8988T (cell line): ENCODE measurements around the gene PDXDC1.
"Not testable (repeated sequence)": the region's sequence is repeated elsewhere in the genome, so short reads cannot be mapped to it uniquely, and the experiment has no call there.

Source experiments
- DNase-seq: peaks from one replicate; pipeline ENCODE4 v3.0.0; 2011

The PDXDC1 gene

DNA sequence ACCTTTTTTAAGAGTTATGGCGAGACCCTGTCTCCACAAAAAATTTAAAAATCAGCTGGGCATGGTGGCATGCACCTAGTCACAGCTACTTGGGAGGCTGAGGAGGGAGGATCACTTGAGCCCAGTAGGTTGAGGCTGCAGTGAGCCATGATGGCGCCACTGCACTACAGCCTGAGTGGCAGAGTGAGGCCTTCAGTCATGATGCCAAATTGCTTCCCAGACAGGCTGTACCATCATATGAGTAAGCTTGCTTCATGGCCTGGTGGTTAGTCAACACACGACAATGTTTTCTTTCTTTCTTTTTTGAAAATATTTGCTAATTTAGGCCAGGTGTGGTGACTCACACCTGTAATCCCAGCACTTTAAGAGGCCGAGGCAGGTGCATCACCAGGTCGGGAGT lies 68.5 kb downstream of the PDXDC1 start:
- DNase-seq, result no peak

DNA sequence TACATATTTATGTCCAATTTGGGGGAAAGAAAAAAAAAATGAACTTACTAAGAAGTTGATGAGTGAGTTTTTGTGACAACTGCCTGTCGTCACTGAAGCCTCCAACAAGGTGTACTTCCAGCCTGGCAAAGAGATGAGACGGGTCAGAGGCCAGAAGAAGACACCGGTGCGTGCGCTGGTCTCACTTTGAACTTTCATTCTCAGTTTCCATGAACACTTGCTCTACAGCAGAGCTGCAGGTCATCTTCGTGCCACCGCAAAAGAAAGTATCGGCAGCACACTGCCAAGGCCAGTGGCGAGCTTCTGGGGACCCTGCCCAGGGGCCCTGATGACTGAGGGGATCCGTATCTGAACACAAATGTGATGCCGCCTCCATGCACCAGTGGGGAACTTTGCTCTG lies 69.5 kb downstream of the PDXDC1 start:
- no peak for DNase-seq

DNA sequence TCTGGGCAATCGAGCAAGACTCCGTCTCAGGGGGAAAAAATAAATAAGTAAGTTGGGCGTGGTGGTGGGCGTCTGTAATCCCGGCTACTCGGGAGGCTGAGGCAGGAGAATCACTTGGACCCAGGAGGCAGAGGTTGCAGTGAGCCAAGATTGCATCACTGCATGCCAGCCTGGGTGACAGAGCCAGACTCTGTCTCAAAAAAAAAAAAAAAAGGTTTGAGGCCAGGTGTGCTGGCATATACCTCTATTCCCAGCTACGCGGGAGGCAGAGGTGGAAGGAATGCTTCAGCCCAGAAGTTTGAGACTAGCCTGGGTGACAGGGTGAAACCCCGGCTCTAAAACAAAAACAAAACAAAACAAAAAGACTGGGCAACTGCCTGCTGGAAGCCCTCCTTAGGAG lies 70.4 kb downstream of the PDXDC1 start:
- not testable (repeated sequence) for DNase-seq

DNA sequence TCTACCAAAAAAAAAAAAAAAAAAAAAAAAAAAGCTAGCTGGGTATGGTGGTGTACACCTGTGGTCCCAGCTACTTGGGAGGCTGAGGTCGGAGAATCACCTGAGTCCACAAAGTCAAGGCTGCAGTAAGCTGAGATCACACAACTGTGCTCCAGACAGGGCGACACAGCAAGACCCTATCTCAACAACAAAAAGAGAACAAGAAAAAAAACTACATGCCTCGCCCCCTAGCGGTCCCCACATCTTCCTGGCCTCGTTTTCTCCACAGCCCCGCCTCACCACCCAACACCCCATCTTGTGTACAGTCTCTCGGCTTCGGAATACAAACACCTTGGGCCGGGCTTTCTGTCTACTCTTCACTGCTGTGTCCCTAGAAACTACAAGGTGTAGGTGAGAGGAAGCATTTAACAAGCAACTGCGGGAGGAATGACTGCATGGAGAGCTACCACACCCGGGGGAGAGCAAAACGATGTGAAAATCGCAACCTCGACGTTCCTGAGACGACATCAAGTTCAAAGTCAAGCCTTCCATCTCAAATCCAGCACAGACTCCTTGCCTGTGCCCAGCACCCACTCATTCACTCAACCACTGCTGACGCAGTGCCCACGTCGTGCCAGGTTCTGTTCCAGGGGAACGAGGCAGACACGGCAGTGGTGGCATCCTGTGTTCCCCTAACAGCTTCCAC lies 72.0 kb downstream of the PDXDC1 start:
- no peak for DNase-seq

DNA sequence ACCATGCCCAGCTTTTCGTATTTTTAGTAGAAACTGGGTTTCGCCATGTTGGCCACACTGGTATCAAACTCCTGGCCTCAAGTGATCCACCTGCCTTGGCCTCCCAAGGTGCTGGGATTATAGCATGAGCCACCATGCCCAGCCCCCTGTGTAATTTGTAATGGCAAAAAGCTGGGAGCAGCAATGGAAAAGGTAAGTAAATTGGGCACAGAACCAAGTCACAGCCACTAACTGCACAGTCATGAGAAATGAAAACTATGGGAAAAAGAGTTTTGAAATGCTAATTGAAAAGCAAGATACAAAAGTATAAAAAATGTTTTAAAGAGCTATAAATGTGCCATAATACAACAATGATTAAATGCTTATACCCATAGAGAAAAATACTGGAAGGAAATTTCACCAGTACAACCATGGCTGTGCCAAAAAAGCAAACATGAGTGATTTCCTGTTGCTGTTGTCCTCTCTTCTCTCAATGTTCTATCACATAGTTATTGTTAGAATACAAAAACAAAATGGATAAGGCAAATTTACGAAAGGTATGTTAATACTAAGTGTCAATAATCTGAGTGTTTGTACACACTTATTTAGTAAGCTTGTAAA lies 74.9 kb downstream of the PDXDC1 start:
- DNase-seq, result no peak

DNA sequence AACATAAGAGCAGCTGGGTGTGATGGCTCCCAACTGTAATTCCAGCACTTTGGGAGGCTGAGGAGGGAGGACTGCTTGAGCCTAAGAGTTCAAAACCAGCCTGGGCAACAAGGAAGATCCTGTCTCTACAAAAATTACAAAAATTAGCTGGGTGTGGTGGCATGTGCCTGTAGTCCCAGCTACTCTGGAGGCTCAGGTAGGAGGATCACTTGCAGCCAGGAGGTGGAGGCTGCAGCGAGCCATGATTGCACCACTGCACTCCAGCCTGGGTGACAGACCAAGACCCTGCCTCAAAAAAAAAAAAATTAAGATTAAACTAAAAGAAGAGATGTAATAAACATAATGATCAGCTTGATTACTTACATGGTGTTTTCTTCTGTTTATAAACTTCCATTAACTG lies 75.6 kb downstream of the PDXDC1 start:
- DNase-seq, result not testable (repeated sequence)

DNA sequence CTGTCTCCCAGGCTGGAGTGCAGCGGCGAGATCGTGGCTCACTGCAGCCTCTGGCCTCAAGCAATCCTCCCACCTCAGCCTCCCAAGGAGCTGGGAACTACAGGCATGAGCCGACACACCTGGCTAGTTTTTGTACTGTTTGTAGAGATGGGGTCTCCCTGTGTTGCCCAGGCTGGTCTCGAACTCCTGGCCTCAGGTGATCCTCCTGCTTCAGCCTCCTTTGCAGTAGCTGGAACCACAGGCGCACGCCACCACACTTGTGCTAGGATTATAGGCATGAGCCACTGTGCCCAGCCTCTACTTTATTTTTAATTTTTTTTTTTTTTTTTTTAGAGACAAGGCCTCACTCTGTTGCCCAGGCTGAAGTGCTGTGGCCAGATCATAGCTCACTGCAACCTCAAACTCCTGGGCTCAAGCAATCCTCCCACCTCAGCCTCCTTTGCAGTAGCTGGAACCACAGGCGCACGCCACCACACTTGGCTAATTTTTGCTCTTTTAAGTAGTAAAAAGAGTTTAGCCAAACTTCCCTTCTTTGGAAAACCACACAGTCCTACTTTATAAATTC lies 76.6 kb downstream of the PDXDC1 start:
- no peak for DNase-seq

DNA sequence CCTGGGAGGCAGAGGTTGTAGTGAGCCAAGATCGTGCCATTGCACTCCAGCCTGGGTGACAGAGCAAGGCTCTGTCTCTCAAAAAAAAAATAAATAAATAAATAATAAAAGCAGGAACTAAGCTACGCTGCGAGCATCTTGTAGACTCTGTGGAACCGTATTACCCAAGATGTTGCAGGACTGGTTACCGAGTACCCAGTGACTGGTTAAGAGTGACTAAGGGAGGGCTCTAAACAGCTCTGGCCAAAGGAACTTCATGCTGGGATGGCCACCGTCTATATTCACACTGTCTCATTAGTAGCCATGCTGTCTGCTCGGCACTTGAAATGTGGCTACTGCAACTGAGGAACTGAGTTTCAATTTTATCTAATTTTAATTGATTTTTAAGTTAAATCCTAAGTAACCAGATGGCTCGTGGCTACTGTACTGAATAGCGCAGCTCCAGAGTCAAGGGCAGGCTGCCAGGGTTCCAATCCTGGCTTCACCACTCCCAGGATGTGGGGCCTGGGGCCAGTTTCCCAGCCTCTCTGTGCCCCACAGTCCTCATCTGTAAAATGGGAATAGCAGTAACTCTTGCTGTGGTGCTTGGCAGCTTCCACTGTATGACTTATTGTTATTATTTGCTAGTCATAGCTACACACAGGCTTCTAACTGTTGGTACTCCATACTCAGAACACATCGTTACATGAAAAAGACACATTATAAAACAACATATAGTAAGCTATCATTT lies 78.1 kb downstream of the PDXDC1 start:
- DNase-seq, result no peak

DNA sequence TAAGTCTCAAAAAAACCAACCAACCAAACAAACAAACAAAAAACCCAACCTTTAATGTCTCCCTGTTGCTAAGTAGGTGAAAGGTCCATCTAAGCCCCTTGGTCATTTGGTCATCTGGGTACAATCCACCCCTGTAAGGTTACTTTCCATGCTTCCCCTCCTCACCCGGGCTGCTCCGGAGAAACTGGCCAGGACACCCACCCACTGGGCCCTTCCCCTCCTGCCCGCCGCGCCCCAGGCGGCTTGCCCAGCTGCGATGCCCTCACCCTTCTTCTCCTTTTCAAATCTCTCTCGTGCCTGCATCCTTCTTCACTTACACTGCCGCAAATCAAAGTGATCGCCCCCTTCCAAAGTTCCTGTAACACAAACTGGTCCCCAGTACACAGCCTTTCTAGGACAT lies 79.1 kb downstream of the PDXDC1 start:
- no peak for DNase-seq

DNA sequence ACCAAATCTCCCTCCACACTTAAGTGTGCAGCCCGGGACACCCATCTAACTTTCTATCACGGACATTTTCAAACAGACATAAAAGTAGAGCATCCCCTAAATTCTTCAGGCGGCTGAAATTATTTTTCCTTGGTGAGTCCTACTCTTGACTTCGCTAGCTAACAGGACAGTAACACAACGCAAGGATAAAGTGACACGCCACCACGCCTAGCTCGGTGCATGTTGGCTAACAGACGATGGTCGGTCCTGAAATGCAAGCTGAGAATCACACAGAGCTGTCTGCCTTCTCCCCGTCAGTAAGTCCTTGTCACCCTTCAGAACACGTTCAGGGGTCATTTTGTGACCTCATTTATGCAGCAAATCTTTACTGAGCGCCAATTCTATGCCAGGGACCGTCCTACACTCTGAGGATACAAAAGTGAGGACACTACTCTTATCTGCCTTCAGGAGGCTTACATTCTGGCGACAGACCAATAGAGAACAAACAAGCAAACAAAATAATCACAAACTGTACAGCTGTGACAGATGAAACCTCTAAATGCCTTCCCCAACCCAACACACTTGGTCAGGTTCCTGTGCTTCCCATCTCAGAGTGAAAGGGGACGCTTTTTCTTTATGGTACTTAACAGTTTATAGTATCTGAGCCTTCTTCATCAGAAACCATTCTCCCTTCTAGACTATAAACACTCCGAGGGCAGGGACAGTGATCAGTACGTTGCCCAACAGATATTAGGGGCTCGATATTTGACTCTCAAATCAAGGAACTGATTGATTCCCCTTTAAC lies 79.7 kb downstream of the PDXDC1 start:
- DNase-seq, result no peak

DNA sequence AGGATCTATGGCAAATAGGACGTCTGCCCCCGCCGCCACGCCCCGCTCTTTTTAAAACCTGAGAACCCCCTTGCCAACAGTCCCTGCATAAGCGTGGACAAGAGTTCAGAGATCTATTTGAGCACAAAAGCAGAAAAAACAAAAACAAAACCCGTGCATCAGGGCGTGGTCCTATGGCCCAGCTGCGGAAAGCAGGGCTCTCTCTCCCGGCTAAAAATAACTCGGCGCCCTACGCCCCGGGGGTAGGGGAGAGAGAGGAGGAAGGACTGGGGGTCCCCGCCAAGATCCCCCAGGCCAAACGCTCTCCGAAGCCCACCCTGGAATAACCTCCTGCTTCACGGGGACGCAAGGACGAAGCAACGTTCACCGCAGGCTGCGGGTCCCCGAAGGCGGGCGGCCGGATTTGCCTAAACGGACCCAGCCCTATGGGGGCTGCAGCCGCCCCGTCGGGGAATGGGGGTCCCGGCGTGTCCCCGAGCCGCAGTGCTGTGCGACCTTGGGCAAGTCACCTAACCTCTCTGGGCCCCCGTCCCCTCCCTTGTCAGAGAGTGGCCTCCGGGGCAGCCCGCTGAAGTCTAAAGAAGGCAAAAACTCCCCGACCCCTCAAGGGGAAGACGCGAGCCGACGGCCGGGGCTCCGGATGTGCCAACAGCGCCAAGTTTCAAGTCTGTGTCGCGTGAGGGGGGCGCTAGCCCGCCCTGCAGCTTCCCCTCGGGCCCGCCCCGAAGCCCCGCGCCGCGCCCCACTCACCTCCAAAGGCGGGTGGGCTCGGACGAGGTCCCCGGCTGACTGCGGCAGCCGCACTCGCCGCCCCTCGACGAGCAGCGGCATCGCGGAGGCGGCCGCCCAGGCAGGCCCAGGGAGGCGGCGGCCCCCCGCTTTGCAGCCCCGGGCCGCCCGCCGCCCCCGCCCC lies 80.6 kb downstream of the PDXDC1 start:
- DNase-seq, result peak; percentile 28

DNA sequence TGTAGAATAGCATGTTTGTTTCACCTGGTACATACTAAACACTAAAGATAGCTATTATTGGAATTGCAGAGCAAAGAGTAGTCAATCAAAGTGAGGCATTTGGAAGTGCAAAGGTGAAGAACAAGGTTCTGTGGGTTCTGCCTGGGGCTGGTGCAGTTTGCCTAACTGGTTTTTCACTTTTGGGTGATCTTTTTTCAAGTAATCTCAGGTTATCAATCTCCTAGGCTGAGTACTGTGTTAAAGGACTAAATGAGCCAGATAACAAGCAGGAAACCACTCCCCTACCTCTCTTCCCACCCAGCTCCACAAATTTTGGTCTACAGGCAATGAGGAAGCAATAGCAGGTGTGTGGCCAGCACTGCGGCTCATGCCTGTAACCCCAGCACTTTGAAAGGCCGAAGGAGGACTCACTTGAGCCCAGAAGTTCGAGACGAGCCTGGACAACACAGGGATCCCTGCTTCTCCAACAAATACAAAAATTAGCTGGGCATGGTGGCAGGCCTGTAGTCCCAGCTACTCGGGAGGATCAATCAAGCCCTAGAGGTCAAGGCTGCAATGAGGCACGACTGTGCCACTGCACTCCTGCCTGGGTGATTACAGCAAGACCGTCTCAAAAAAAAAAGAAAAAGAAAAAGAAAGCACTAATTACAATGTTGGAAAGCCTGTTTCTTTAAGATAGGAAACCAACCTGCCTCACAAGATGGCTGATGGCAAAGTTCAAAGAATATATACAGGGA lies 83.0 kb downstream of the PDXDC1 start:
- no peak for DNase-seq

DNA sequence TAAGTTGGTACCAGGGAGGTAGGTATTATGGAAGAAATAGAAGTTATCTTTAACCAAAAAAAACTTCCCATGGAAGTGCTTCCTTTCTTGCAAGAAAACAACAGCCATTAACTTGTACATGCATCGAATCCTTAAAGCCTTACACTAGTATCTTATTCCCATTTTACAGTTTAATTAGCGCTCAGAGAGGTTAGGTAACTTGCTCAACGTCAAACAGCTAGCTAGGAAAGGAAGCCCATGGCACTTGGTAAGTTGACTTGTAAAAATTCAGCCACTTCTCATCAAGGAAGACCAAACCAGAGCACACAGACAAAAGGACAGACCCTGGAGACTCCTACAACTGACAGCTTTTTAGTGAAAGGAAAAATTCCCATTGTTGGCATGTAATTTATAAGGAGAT lies 84.5 kb downstream of the PDXDC1 start:
- no peak for DNase-seq

DNA sequence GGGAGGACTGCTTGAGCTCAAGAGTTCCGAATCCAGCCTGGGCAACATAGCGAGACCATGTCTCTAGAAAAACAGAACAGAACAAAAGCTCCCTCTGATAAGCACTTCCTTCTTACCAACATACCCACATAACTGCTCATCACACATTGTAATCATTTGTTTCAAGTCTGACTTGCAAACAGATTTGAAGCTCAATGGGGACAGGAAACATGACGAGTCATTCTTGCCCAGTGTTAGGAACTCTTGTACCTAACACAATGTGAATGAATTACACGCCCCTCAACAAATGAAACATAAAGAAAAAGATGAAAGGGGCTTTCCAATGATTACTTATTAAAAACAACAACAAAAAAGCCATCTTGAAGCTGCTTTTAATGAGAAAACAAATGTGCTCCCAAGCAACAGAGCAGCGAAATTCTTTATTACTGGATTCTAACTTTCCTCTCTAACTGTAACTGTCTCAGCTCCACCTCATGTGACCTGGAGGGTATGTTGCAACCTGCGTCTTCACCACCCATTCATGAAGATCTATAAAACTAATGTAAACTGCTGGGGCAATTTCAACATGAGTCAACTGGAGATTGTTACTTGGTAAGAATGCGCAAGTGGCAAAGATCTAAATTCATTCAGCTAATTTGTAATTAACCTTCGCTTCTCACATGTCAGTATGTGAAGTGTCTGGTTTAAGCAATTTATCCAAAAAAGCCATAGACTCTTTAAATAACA lies 87.4 kb downstream of the PDXDC1 start:
- DNase-seq, result not testable (repeated sequence)

DNA sequence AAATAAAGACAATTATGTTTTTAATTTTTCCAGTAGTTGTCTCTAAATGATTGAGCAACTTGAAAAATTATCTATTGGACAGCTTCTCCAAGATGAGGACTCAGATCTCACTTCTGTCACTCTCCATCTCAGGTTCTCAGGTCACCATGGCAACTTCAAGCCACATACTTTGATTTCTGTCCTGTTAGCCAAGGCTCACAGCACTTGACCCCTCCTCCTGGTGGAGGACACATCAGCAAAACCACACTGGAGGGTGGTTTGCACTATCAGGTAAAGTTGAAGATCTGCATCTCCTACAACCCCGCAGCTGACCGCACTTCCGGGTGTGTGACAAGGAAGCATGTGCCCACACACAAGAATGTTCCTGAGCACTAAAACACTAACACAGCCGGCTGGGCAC lies 91.1 kb downstream of the PDXDC1 start:
- DNase-seq, result not testable (repeated sequence)

DNA sequence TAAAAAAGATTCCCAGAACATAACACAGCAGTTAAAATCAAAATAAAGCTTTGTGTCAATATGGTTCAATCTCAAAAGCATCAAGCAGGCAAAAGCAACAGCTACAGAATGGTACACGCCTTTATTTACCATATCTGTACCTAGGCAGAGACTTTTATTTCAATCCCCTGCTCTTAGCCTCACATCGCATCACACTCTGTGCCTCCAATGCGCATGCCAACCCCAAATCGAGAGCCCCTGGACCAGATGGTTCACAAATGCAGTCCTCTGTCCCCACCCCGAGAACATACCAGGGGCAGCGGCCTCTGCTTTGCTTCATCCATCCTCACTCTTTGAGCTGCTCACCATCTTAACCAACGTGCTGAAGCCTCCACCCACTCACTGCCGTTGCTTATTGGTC lies 91.9 kb downstream of the PDXDC1 start:
- DNase-seq, result not testable (repeated sequence)

DNA sequence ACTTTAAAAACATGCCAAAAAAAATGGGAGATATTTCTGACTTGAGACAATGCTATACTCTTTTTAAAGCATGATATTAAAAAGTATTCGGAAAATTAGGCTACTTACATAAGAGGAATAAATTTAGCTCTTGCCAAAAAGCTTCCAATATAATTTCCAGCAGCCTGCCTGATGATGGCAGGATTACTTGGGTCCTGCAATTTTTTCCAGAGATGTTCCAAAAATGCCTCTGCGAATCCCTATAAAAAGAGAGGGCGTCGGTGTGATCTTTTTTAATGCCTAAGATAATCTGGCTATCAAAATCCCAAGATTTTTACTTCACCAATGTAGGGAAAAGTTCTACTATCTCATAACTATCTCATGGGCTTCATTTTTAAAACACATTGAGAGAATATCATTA lies 96.2 kb downstream of the PDXDC1 start:
- DNase-seq, result not testable (repeated sequence)

DNA sequence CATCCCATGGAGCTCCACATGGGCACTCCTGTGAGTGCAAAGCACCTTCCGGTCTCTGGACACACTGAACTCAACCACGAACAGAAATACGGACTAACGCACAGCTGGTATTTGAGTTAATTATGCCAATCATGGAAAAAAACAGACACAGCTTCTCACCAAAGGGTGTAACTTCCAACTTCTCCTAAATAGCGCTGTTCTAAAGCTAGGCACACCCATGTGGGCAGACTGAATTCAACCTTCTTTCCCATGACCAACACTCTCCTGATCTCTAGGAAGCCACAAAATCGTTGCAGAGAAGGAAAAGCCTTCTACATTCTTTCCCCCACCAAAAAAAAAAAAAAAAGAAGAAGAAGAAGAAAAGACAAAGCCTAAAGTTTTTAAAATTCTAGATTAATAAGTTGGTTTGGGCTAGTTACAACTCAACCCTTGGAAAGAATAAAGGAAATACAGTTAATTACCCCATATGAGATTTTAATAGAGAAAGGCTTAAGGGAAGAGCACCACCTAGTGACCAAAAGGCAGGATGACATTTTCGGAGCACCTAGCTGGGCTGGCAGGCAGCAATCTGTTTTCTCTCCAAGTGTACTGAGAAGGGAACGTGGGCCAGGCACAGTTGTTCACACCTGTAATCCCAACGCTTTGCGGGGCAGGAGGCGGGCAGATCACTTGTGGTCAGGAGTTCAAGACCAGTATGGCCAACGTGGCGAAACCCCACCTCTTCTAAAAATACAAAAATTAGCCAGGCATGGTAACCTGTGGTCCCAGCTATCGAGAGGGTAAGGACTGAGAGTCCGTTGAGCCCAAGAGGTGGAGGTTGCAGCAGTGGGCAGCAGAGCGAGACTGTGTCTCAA lies 97.3 kb downstream of the PDXDC1 start:
- DNase-seq, result not testable (repeated sequence)

DNA sequence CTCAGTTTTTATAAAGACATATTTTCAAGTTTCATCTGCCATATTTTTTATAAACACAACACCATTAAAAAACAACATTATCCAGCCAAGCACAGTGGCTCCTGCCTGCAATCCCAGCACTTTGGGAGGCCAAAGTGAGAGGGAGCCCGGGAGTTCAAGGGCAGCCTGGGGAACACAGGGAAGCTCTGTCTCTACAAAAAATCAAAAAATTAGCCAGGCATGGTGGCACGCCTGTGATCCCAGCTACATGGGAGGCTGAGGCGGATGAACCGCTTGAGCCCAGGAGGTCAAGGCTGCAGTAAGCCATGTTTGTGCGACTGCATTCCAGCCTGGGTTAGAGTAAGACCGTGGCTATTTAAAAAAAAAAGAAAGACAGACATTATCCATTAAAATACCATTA lies 98.3 kb downstream of the PDXDC1 start:
- no peak for DNase-seq

DNA sequence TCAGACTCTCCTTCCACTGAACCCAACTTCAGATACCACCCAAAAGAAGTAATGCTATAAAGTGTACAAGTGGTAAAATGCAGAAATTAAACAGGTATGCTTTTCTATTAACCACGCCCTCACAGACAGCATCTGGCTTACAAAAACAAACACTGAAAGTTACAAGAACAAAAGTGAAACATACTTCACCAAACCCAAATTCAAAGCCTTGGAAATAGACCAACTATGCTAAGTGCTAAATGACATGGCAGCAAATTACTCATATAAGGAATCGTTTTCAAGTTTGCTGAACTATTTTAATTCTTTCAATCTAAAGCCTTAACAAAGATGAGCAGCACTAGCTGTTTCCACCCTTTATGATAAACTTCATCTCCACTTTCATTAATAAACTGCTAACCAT lies 101.3 kb downstream of the PDXDC1 start:
- DNase-seq, result not testable (repeated sequence)
